Spinal cord (tissue), 10 donors: ENCODE results near the gene KANSL1. TPM values are rescaled to one million over a fixed set of nuclear protein-coding genes. Genes with fewer than 3 reads are reported as not detected.
"Not testable (repeated sequence)": the region's sequence is repeated elsewhere in the genome, so short reads cannot be mapped to it uniquely, and the experiment has no call there.

Source experiments
- DNase-seq, 6 donors: peaks; one replicate each; pipeline versions ENCODE4 v3.0.0 to v3.0.0-alpha.2; 2013 to 2015; ENCODE audit warnings: low spot score in 6 of 6, low read depth in 4 of 6
- H3K27ac ChIP-seq: one replicate; pipeline ENCODE4 v1.5.1; 2013; ENCODE audit warnings: low read depth, low read length, control low read depth
- H3K27me3 ChIP-seq: one replicate; pipeline ENCODE4 v1.6.1; 2013; ENCODE audit warnings: low read length; ENCODE audit not compliant: control insufficient read depth, insufficient read depth
- H3K36me3 ChIP-seq: one replicate; pipeline ENCODE4 v1.6.1; 2013; ENCODE audit warnings: low read length; ENCODE audit not compliant: control insufficient read depth, insufficient read depth
- H3K4me1 ChIP-seq: one replicate; pipeline ENCODE4 v1.6.1; 2013; ENCODE audit warnings: low read length; ENCODE audit not compliant: control insufficient read depth, insufficient read depth
- H3K4me3 ChIP-seq: one replicate; pipeline ENCODE4 v1.5.1; 2013; ENCODE audit warnings: low read depth, low read length, control low read depth
- H3K9me3 ChIP-seq: one replicate; pipeline ENCODE4 v1.6.1; 2013; ENCODE audit warnings: low read length; ENCODE audit not compliant: control insufficient read depth, insufficient read depth
- WGBS: methylation state at CpG from one replicate; pipeline ENCODE4 v1.1.5; 2013; ENCODE audit warnings: missing lambda C conversion rate; ENCODE audit not compliant: insufficient coverage; 5-methylcytosine and 5-hydroxymethylcytosine counted together
- polyA plus RNA-seq, 2 donors: library from polyadenylated mRNA; unstranded; fragments of 120-200 nt; gene quantifications; one replicate each; pipeline ENCODE4 v1.2.1, GENCODE V29; 2013; ENCODE audit not compliant: insufficient read length in 2 of 2
- total RNA-seq, 2 donors: library from RNA; depleted of rRNA in 1 of 2; stranded (reverse); fragments of 120-200 nt in 1 of 2; fragments of >200 nt in 1 of 2; gene quantifications; one replicate each; pipeline versions ENCODE4 v1.2.3 to v1.2.4, GENCODE V29; 2013 to 2014
- donor health status: healthy.

The KANSL1 gene
- total and polyA plus RNA-seq, 4 donors = 49.4 to 117 (median 89.9) TPM

- H3K4me3 ChIP-seq = no peak overlapping the region
- WGBS = 100% methylated on average over 1 of the region's 3 CpGs
- peaks cover 33% of the 10 kb centered on the region for H3K4me1 ChIP-seq
- no peaks in the 10 kb centered on the region for H3K9me3 ChIP-seq
- H3K27me3 ChIP-seq = no peaks in the 10 kb centered on the region
- no peak overlapping the region for H3K27ac ChIP-seq
- peaks cover 4% of the 10 kb centered on the region for H3K36me3 ChIP-seq
- DNase-seq = no peak
Measured at GRCh38 chr17:46182961-46183360, 10.3 kb downstream of the KANSL1 start.

GRCh38 chr17:46181940-46182339, 11.3 kb downstream of the KANSL1 start:
- Histone ChIP-seq H3K4me3 (no peak overlapping the region), H3K27ac (no peak overlapping the region), H3K9me3 (no peaks in the 10 kb centered on the region), H3K27me3 (no peaks in the 10 kb centered on the region), H3K36me3 (peaks cover 4% of the 10 kb centered on the region), H3K4me1 (peaks cover 33% of the 10 kb centered on the region)
- no peak for DNase-seq
- 43% methylated on average over 1 of the region's 5 CpGs for WGBS

GRCh38 chr17:46181316-46181715, 11.9 kb downstream of the KANSL1 start:
- H3K4me1 ChIP-seq = peaks cover 28% of the 10 kb centered on the region
- not testable (repeated sequence) for H3K9me3 ChIP-seq, H3K4me3 ChIP-seq, DNase-seq, H3K27ac ChIP-seq, H3K36me3 ChIP-seq, H3K27me3 ChIP-seq
- 90% methylated on average over 5 of the region's 14 CpGs for WGBS

GRCh38 chr17:46180892-46181274, 12.3 kb downstream of the KANSL1 start:
- Histone ChIP-seq H3K4me3 (no peak overlapping the region), H3K36me3 (peaks cover 4% of the 10 kb centered on the region), H3K4me1 (peaks cover 28% of the 10 kb centered on the region), H3K9me3 (no peaks in the 10 kb centered on the region), H3K27ac (no peak overlapping the region), H3K27me3 (no peaks in the 10 kb centered on the region)
- 87% methylated on average over 2 of the region's 2 CpGs for WGBS
- no peak for DNase-seq

GRCh38 chr17:46180185-46180891, 12.9 kb downstream of the KANSL1 start:
- H3K27ac ChIP-seq, H3K36me3 ChIP-seq, H3K27me3 ChIP-seq, H3K4me3 ChIP-seq, DNase-seq, H3K9me3 ChIP-seq: not testable (repeated sequence)
- H3K4me1 ChIP-seq = peaks cover 28% of the 10 kb centered on the region
- no CpG with 5 or more reads among the region's 16 CpGs for WGBS

- no peak overlapping the region for H3K27ac ChIP-seq
- 95% methylated on average over 5 of the region's 11 CpGs for WGBS
Measured at GRCh38 chr17:46179375-46179999, 13.7 kb downstream of the KANSL1 start.

GRCh38 chr17:46178550-46179214, 14.5 kb downstream of the KANSL1 start:
- no peak overlapping the region for H3K27ac ChIP-seq
- DNase-seq = no peak
- no peak overlapping the region for H3K4me3 ChIP-seq
- H3K36me3 ChIP-seq = peaks cover 4% of the 10 kb centered on the region
- WGBS = no CpG with 5 or more reads among the region's 4 CpGs
- H3K9me3 ChIP-seq = no peaks in the 10 kb centered on the region
- peaks cover 24% of the 10 kb centered on the region for H3K4me1 ChIP-seq
- no peaks in the 10 kb centered on the region for H3K27me3 ChIP-seq

More at GRCh38 chr17:46179375-46179999, 13.7 kb downstream of the KANSL1 start:
- Histone ChIP-seq H3K9me3 (no peaks in the 10 kb centered on the region), H3K36me3 (peaks cover 4% of the 10 kb centered on the region), H3K4me1 (peaks cover 22% of the 10 kb centered on the region), H3K4me3 (no peak overlapping the region), H3K27me3 (no peaks in the 10 kb centered on the region)
- no peak for DNase-seq

- Histone ChIP-seq H3K9me3 (no peaks in the 10 kb centered on the region), H3K27ac (no peak overlapping the region), H3K36me3 (peaks cover under 1% of the 10 kb centered on the region), H3K27me3 (no peaks in the 10 kb centered on the region), H3K4me3 (no peak overlapping the region), H3K4me1 (peaks cover 17% of the 10 kb centered on the region)
- no peak for DNase-seq
- WGBS = no CpG with 5 or more reads among the region's 3 CpGs
Measured at GRCh38 chr17:46176975-46177374, 16.3 kb downstream of the KANSL1 start.

GRCh38 chr17:46175891-46176290, 17.3 kb downstream of the KANSL1 start:
- Histone ChIP-seq H3K4me3 (no peak overlapping the region), H3K4me1 (peaks cover 19% of the 10 kb centered on the region), H3K36me3 (peaks cover 11% of the 10 kb centered on the region), H3K9me3 (no peaks in the 10 kb centered on the region), H3K27ac (no peak overlapping the region), H3K27me3 (no peaks in the 10 kb centered on the region)
- no CpG with 5 or more reads among the region's 1 CpG for WGBS
- DNase-seq = no peak
